ENCODE results near the gene IMMT.
"Not testable (repeated sequence)": the region's sequence is repeated elsewhere in the genome, so short reads cannot be mapped to it uniquely, and the experiment has no call there.

IMMT gene

GRCh38 chr2:86195055-86195807, at the start of gene IMMT:
Gene IMMT (minus strand): TSS chr2:86195462. CDS start chr2:86195382, 80 bp downstream.
- peak; percentile 98 for DNase-seq

- not testable (repeated sequence) for DNase-seq
Measured at GRCh38 chr2:86244781-86245180, 49.5 kb upstream of the IMMT start.

- no peak for DNase-seq
Measured at GRCh38 chr2:86243950-86244733, 48.9 kb upstream of the IMMT start.

- DNase-seq: no peak
Measured at GRCh38 chr2:86243272-86243671, 48.0 kb upstream of the IMMT start.

GRCh38 chr2:86241611-86242010, 46.3 kb upstream of the IMMT start:
- DNase-seq: no peak

GRCh38 chr2:86240251-86240650, 45.0 kb upstream of the IMMT start:
- no peak for DNase-seq

GRCh38 chr2:86239745-86240144, 44.5 kb upstream of the IMMT start:
- DNase-seq: no peak

GRCh38 chr2:86239326-86239725, 44.1 kb upstream of the IMMT start:
- DNase-seq: no peak

- DNase-seq: no peak
Measured at GRCh38 chr2:86238354-86238753, 43.1 kb upstream of the IMMT start.

GRCh38 chr2:86237172-86237571, 41.9 kb upstream of the IMMT start:
- no peak for DNase-seq

GRCh38 chr2:86235196-86235980, 40.1 kb upstream of the IMMT start:
- no peak for DNase-seq

- DNase-seq: no peak
Measured at GRCh38 chr2:86234563-86235131, 39.4 kb upstream of the IMMT start.

GRCh38 chr2:86233436-86233835, 38.2 kb upstream of the IMMT start:
- DNase-seq: no peak

- no peak for DNase-seq
Measured at GRCh38 chr2:86232910-86233309, 37.6 kb upstream of the IMMT start.

GRCh38 chr2:86232373-86232784, 37.1 kb upstream of the IMMT start:
- no peak for DNase-seq

- DNase-seq: no peak
Measured at GRCh38 chr2:86231680-86232372, 36.6 kb upstream of the IMMT start.

- DNase-seq: no peak
Measured at GRCh38 chr2:86230961-86231360, 35.7 kb upstream of the IMMT start.

- DNase-seq: no peak
Measured at GRCh38 chr2:86229221-86229620, 34.0 kb upstream of the IMMT start.

- not testable (repeated sequence) for DNase-seq
Measured at GRCh38 chr2:86228574-86228973, 33.3 kb upstream of the IMMT start.

GRCh38 chr2:86227685-86228084, 32.4 kb upstream of the IMMT start:
- DNase-seq: no peak

GRCh38 chr2:86226636-86227520, 31.6 kb upstream of the IMMT start:
- DNase-seq: peak; percentile 37

Data from NCI-H226 (cell line).